HEK293T (cell line): ENCODE measurements around the gene MFN1.
A peak's percentile ranks its signal among the peaks of the same experiment; 100 is the strongest.

Experiments
- CTCF ChIA-PET: fragments of 350-600 bp; formaldehyde crosslinking; extraction: SDS; loops from one replicate; lab custom pipeline; 2021; ENCODE audit warnings: antibody characterized with exemption, inconsistent platforms; lab: Yijun Ruan, JAX
- POLR2A ChIA-PET: fragments of 350-600 bp; formaldehyde crosslinking; extraction: SDS; loops from one replicate; lab custom pipeline; 2020; ENCODE audit warnings: antibody characterized with exemption, inconsistent platforms; lab: Yijun Ruan, JAX
- DNase-seq: peaks from one replicate; pipeline ENCODE4 v3.0.0; 2012; ENCODE audit warnings: mixed read lengths; ENCODE audit errors: extremely low spot score
- ARNT ChIP-seq: fragments of 450-650 bp; IDR thresholded peaks from 2 replicates; pipeline ENCODE4 v1.6.1; 2017; ENCODE audit warnings: mild to moderate bottlenecking
- BHLHE40 ChIP-seq: fragments of 450-650 bp; IDR thresholded peaks from 2 replicates; pipeline ENCODE4 v1.6.1; 2016; ENCODE audit warnings: mild to moderate bottlenecking, moderate library complexity, borderline replicate concordance
- CTBP1 ChIP-seq: fragments of 450-650 bp; IDR thresholded peaks from 2 replicates; pipeline ENCODE4 v1.6.1; 2016; ENCODE audit warnings: borderline replicate concordance
- ELF4 ChIP-seq: fragments of 450-650 bp; IDR thresholded peaks from 2 replicates; pipeline ENCODE4 v1.6.1; 2017; ENCODE audit warnings: antibody characterized with exemption
- FOXA1 ChIP-seq: fragments of 450-650 bp; IDR thresholded peaks from 2 replicates; pipeline ENCODE4 v1.6.1; 2016; ENCODE audit warnings: mild to moderate bottlenecking
- FOXK2 ChIP-seq: fragments of 450-650 bp; IDR thresholded peaks from 2 replicates; pipeline ENCODE4 v1.6.1; 2016; ENCODE audit warnings: mild to moderate bottlenecking
- FOXM1 ChIP-seq: fragments of 450-650 bp; IDR thresholded peaks from 2 replicates; pipeline ENCODE4 v1.6.1; 2017; ENCODE audit warnings: mild to moderate bottlenecking, borderline replicate concordance
- HDGF ChIP-seq: fragments of 450-650 bp; IDR thresholded peaks from 2 replicates; pipeline ENCODE4 v1.6.1; 2017; ENCODE audit warnings: antibody characterized with exemption, borderline replicate concordance
- L3MBTL2 ChIP-seq: fragments of 450-650 bp; conservative IDR thresholded peaks from 2 replicates; pipeline ENCODE4 v1.6.1; 2016; ENCODE audit warnings: mild to moderate bottlenecking
- LEF1 ChIP-seq: fragments of 450-650 bp; IDR thresholded peaks from 2 replicates; pipeline ENCODE4 v1.6.1; 2017; ENCODE audit warnings: mild to moderate bottlenecking, borderline replicate concordance
- NFRKB ChIP-seq: fragments of 450-650 bp; IDR thresholded peaks from 2 replicates; pipeline ENCODE4 v1.6.1; 2016; ENCODE audit warnings: mild to moderate bottlenecking, moderate library complexity
- PKNOX1 ChIP-seq: fragments of 450-650 bp; IDR thresholded peaks from 2 replicates; pipeline ENCODE4 v1.6.1; 2016
- SP1 ChIP-seq: fragments of 450-650 bp; IDR thresholded peaks from 2 replicates; pipeline ENCODE4 v1.6.1; 2017
- SUZ12 ChIP-seq: fragments of 450-650 bp; IDR thresholded peaks from 2 replicates; pipeline ENCODE4 v1.6.1; 2016; ENCODE audit warnings: mild to moderate bottlenecking
- TARDBP ChIP-seq: fragments of 450-650 bp; IDR thresholded peaks from 2 replicates; pipeline ENCODE4 v1.6.1; 2016
- ZNF384 ChIP-seq: fragments of 450-650 bp; IDR thresholded peaks from 2 replicates; pipeline ENCODE4 v1.6.1; 2016

The MFN1 gene

GRCh38 chr3:179347345-179348194, at the start of gene MFN1:
TSS of gene MFN1 (plus strand) at chr3:179347709. CDS start at chr3:179348852, 1,143 bp downstream.
- ChIA-PET CTCF (no interaction called here), POLR2A (no interaction called here)
- TF ChIP-seq L3MBTL2 (peak; percentile 72), FOXA1 (no peak), ELF4 (peak; percentile 45)
- peak; percentile 80 for DNase-seq

GRCh38 chr3:179297971-179298725, 49.4 kb upstream of the MFN1 start:
- no peak for DNase-seq
- ChIA-PET CTCF (interaction anchor here (0.7 kb wide), 1 partner anchor 155 kb away, joined by 6 read pairs; no protein-coding TSS in a partner anchor), POLR2A (no interaction called here)
- TF ChIP-seq ARNT (no peak), FOXA1 (no peak), FOXK2 (no peak)

- ChIA-PET POLR2A (no interaction called here), CTCF (no interaction called here)
- DNase-seq: no peak
- TF ChIP-seq NFRKB: no peak
- no peak for TF ChIP-seq L3MBTL2
- TF ChIP-seq FOXA1: no peak
- TF ChIP-seq FOXM1: no peak
- TF ChIP-seq BHLHE40: no peak
- TF ChIP-seq LEF1: no peak
- TF ChIP-seq ELF4: no peak
- TF ChIP-seq FOXK2: no peak
- no peak for TF ChIP-seq SUZ12
- TF ChIP-seq ARNT: no peak
- no peak for TF ChIP-seq CTBP1
- no peak for TF ChIP-seq HDGF
- TF ChIP-seq TARDBP: no peak
- TF ChIP-seq ZNF384: no peak
- no peak for TF ChIP-seq SP1
- TF ChIP-seq PKNOX1: no peak
These were observed 48.2 kb upstream of the MFN1 start for GRCh38 chr3:179299316-179299715.

GRCh38 chr3:179299999-179300613, 47.4 kb upstream of the MFN1 start:
- ChIA-PET CTCF (no interaction called here), POLR2A (no interaction called here)
- no peak for TF ChIP-seq FOXA1
- no peak for TF ChIP-seq BHLHE40
- no peak for TF ChIP-seq PKNOX1
- no peak for TF ChIP-seq ZNF384
- TF ChIP-seq CTBP1: no peak
- TF ChIP-seq ELF4: no peak
- DNase-seq: no peak

GRCh38 chr3:179301645-179302044, 45.9 kb upstream of the MFN1 start:
- CTCF ChIA-PET: interaction anchor here (1.2 kb wide), 1 partner anchor 20 kb away, joined by 3 read pairs; no protein-coding TSS in a partner anchor
- POLR2A ChIA-PET: no interaction called here
- no peak for TF ChIP-seq TARDBP
- no peak for TF ChIP-seq FOXM1
- no peak for TF ChIP-seq NFRKB
- no peak for TF ChIP-seq CTBP1
- no peak for TF ChIP-seq PKNOX1
- TF ChIP-seq ZNF384: no peak
- no peak for TF ChIP-seq SP1
- TF ChIP-seq SUZ12: no peak
- no peak for TF ChIP-seq FOXA1
- TF ChIP-seq ELF4: no peak
- no peak for TF ChIP-seq HDGF
- TF ChIP-seq ARNT: no peak
- no peak for TF ChIP-seq BHLHE40
- TF ChIP-seq L3MBTL2: no peak
- TF ChIP-seq LEF1: no peak
- TF ChIP-seq FOXK2: no peak
- no peak for DNase-seq
